CD14-positive monocyte (primary cell): ENCODE results near the gene MRPL46. TPM values are rescaled to one million over a fixed set of nuclear protein-coding genes. Genes with fewer than 3 reads are reported as not detected.

Experiments used
- DNase-seq, 3 donors: peaks; one replicate each; pipeline ENCODE4 v3.0.0-alpha.2; 2011 to 2022
- H2AFZ ChIP-seq: 2 replicates; pipeline ENCODE4 v1.6.0; 2012; ENCODE audit warnings: mild to moderate bottlenecking, low read depth, low read length, inconsistent platforms; ENCODE audit not compliant: insufficient read depth, poor library complexity, severe bottlenecking
- H3K27ac ChIP-seq, 2 donors: 1 replicate in 1 of 2; 2 replicates in 1 of 2; pipeline ENCODE4 v1.5.1; 2012 to 2013; ENCODE audit warnings: low read length in 2 of 2, control low read depth in 1 of 2, inconsistent platforms in 1 of 2, low read depth in 1 of 2, mild to moderate bottlenecking in 1 of 2
- H3K27me3 ChIP-seq, 2 donors: one replicate each; pipeline versions ENCODE4 v1.6.0 to v1.6.1; 2011 to 2013; ENCODE audit warnings: low read length in 2 of 2; ENCODE audit not compliant: control insufficient read depth in 2 of 2, insufficient read depth in 2 of 2
- H3K36me3 ChIP-seq, 2 donors: replicated peaks in 1 of 2; 1 replicate in 1 of 2; 2 replicates in 1 of 2; pipeline versions ENCODE4 v1.5.1 to v1.6.1; 2012 to 2013; ENCODE audit warnings: low read length in 2 of 2, control low read depth in 1 of 2, inconsistent platforms in 1 of 2, mild to moderate bottlenecking in 1 of 2; ENCODE audit not compliant: insufficient read depth in 2 of 2, control insufficient read depth in 1 of 2
- H3K4me1 ChIP-seq, 2 donors: 1 replicate in 1 of 2; 2 replicates in 1 of 2; pipeline versions ENCODE4 v1.5.1 to v1.6.1; 2012 to 2013; ENCODE audit warnings: low read length in 2 of 2, control low read depth in 1 of 2, inconsistent platforms in 1 of 2, mild to moderate bottlenecking in 1 of 2, moderate library complexity in 1 of 2; ENCODE audit not compliant: insufficient read depth in 2 of 2, control insufficient read depth in 1 of 2
- H3K4me2 ChIP-seq: replicated peaks from 2 replicates; pipeline ENCODE3; 2012; ENCODE audit warnings: low read length, moderate library complexity, mild to moderate bottlenecking; ENCODE audit not compliant: poor library complexity, severe bottlenecking; ENCODE audit errors: extremely low read depth
- H3K4me3 ChIP-seq, 3 experiments: fragments of 200-600 bp in 1 of 3; sonication (generic) in 1 of 3; replicated peaks in 1 of 3; 1 replicate in 2 of 3; 2 replicates in 1 of 3; pipeline ENCODE4 v1.5.1; 2011 to 2013; ENCODE audit warnings: low read length in 3 of 3, mild to moderate bottlenecking in 3 of 3, control low read depth in 2 of 3, low read depth in 2 of 3, inconsistent platforms in 1 of 3, moderate library complexity in 1 of 3
- H3K79me2 ChIP-seq: 2 replicates; pipeline ENCODE4 v1.6.0; 2012; ENCODE audit warnings: mild to moderate bottlenecking, control low read depth, inconsistent platforms, low read length, moderate library complexity; ENCODE audit not compliant: insufficient read depth
- H3K9ac ChIP-seq: 2 replicates; pipeline ENCODE4 v1.6.0; 2017; ENCODE audit warnings: low read length, mild to moderate bottlenecking; ENCODE audit not compliant: insufficient read depth, poor library complexity, severe bottlenecking
- H3K9me3 ChIP-seq, 2 donors: replicated peaks in 1 of 2; 1 replicate in 1 of 2; 2 replicates in 1 of 2; pipeline versions ENCODE4 v1.5.1 to v1.6.1; 2012 to 2013; ENCODE audit warnings: low read length in 2 of 2, control low read depth in 1 of 2; ENCODE audit not compliant: control insufficient read depth in 1 of 2, insufficient read depth in 1 of 2
- H4K20me1 ChIP-seq: 2 replicates; pipeline ENCODE4 v1.6.0; 2012; ENCODE audit warnings: mild to moderate bottlenecking, low read length, control low read depth, moderate library complexity; ENCODE audit not compliant: insufficient read depth
- H3K27ac Mint-ChIP-seq, 7 donors: one replicate each; pipeline ENCODE4 v1.8.0; 2020; ENCODE audit warnings: mild to moderate bottlenecking in 7 of 7, mixed read lengths in 7 of 7, moderate library complexity in 6 of 7, inconsistent platforms in 2 of 7
- H3K27me3 Mint-ChIP-seq, 3 donors: one replicate each; pipeline ENCODE4 v1.8.0; 2021 to 2022; ENCODE audit warnings: low read depth in 3 of 3, mild to moderate bottlenecking in 3 of 3, mixed read lengths in 3 of 3, moderate library complexity in 3 of 3, inconsistent platforms in 1 of 3
- H3K36me3 Mint-ChIP-seq, 2 donors: one replicate each; pipeline ENCODE4 v1.8.0; 2020; ENCODE audit warnings: mixed read lengths in 2 of 2, inconsistent platforms in 1 of 2, mild to moderate bottlenecking in 1 of 2
- H3K4me1 Mint-ChIP-seq: one replicate; pipeline ENCODE4 v1.8.0; 2020; ENCODE audit warnings: mild to moderate bottlenecking, mixed read lengths
- H3K4me3 Mint-ChIP-seq, 2 donors: one replicate each; pipeline ENCODE4 v1.8.0; 2020; ENCODE audit warnings: mild to moderate bottlenecking in 2 of 2, mixed read lengths in 2 of 2, moderate library complexity in 1 of 2
- H3K9me3 Mint-ChIP-seq, 7 donors: one replicate each; pipeline ENCODE4 v1.8.0; 2020 to 2022; ENCODE audit warnings: mixed read lengths in 7 of 7, mild to moderate bottlenecking in 6 of 7, moderate library complexity in 6 of 7, inconsistent platforms in 2 of 7
- WGBS: methylation state at CpG from one replicate; pipeline ENCODE4 v1.1.5; 2013; ENCODE audit warnings: missing lambda C conversion rate; ENCODE audit not compliant: insufficient coverage; 5-methylcytosine and 5-hydroxymethylcytosine counted together
- intact Hi-C, 2 donors: fragments of 100-400 bp; cut with micrococcal nuclease; formaldehyde crosslinking; loops; one replicate each; pipeline versions ENCODE4 v1.15.0 to v1.15.1; 2023
- polyA plus RNA-seq, 3 donors: library from polyadenylated mRNA; depleted of rRNA in 1 of 3; unstranded in 2 of 3; stranded (reverse) in 1 of 3; fragments of 300-500 nt in 2 of 3; fragments of >200 nt in 1 of 3; fragmentation: Illumina TruSeq in 2 of 3; gene quantifications; 1 replicate in 2 of 3; 2 replicates in 1 of 3; pipeline ENCODE4 v1.2.3, GENCODE V29; 2012 to 2021
- TF ChIP-seq, protein P1 (sequence below): fragments of 200-600 bp; IDR thresholded peaks from one replicate; pipeline ENCODE4 v1.8.0; 2022; ENCODE audit warnings: antibody characterized with exemption, mild to moderate bottlenecking

MRPL46 gene
- polyA plus RNA-seq, 3 donors = 6.3 to 20.3 (median 17.0) TPM

GRCh38 chr15:88472225-88472624 is 5.0 kb upstream of the MRPL46 start:
- Mint-ChIP-seq H3K4me3 (no peak overlapping the region), H3K9me3 (no peaks in the 10 kb centered on the region), H3K27ac (no peak overlapping the region), H3K27me3 (no peaks in the 10 kb centered on the region), H3K4me1 (peaks cover 6% of the 10 kb centered on the region), H3K36me3 (peaks cover 38 to 45% of the 10 kb centered on the region in 2 donors)
- intact Hi-C loops = no loop called here
- Histone ChIP-seq H2AFZ (no peak overlapping the region), H3K79me2 (peaks cover 18% of the 10 kb centered on the region), H3K4me1 (peaks cover 8 to 15% of the 10 kb centered on the region in 2 donors), H3K9me3 (no peaks in the 10 kb centered on the region), H3K4me3 (no peak overlapping the region), H3K27me3 (no peaks in the 10 kb centered on the region), H3K4me2 (no peak overlapping the region), H3K27ac (no peak overlapping the region), H4K20me1 (no peaks in the 10 kb centered on the region), H3K9ac (no peak overlapping the region), H3K36me3 (peaks cover 39 to 68% of the 10 kb centered on the region in 2 donors)
- WGBS = 100% methylated on average over 1 of the region's 4 CpGs
- TF ChIP-seq, protein P1, sequence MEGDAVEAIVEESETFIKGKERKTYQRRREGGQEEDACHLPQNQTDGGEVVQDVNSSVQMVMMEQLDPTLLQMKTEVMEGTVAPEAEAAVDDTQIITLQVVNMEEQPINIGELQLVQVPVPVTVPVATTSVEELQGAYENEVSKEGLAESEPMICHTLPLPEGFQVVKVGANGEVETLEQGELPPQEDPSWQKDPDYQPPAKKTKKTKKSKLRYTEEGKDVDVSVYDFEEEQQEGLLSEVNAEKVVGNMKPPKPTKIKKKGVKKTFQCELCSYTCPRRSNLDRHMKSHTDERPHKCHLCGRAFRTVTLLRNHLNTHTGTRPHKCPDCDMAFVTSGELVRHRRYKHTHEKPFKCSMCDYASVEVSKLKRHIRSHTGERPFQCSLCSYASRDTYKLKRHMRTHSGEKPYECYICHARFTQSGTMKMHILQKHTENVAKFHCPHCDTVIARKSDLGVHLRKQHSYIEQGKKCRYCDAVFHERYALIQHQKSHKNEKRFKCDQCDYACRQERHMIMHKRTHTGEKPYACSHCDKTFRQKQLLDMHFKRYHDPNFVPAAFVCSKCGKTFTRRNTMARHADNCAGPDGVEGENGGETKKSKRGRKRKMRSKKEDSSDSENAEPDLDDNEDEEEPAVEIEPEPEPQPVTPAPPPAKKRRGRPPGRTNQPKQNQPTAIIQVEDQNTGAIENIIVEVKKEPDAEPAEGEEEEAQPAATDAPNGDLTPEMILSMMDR = no peak
- no peak for DNase-seq

DNA sequence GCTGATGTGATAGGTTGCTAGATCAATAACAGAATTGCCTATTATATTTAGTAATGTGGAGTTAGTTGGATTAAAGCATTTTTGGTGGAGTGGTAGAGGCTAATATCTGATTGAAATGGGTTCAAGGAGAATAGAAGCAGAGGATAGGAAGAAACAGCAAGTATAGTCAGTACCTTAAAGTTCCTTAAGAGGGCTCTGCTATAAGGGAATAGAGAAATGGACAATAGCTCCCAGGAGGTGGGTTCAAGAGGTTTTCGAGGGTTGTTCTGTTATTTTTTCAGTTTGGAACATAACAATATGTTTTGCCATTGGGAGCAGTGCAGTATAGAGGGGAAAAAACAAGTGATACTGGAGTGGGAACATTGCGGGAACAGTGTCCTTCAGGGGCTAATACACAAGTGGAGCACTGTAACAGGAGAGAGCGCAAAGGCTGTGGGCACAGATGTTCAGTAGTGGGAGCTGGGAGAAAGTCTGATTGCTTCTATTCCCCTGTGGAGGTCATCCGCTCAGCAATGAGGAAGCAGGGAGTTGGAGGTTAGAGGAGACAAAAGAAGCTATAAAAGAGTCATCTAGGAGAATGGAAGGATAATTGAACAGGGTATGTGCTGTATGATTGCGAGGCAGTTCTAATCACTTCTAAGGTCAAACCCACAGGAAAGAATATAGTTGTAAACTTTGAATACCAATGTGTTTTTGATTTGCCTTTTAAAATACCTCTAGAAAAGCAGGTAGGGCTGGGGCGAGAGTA is 3.6 kb upstream of the MRPL46 start:
- Mint-ChIP-seq H3K9me3 (no peaks in the 10 kb centered on the region), H3K27me3 (no peaks in the 10 kb centered on the region), H3K4me3 (no peak overlapping the region), H3K36me3 (peaks cover 28 to 33% of the 10 kb centered on the region in 2 donors), H3K4me1 (peaks cover 16% of the 10 kb centered on the region), H3K27ac (no peak overlapping the region)
- Histone ChIP-seq H3K4me2 (no peak overlapping the region), H3K27me3 (no peaks in the 10 kb centered on the region), H3K9me3 (no peaks in the 10 kb centered on the region), H3K4me3 (no peak overlapping the region), H3K4me1 (peaks cover 15 to 27% of the 10 kb centered on the region in 2 donors), H2AFZ (no peak overlapping the region), H4K20me1 (no peaks in the 10 kb centered on the region), H3K79me2 (peaks cover 31% of the 10 kb centered on the region), H3K36me3 (peaks cover 26 to 53% of the 10 kb centered on the region in 2 donors), H3K27ac (no peak overlapping the region), H3K9ac (no peak overlapping the region)
- intact Hi-C loops = no loop called here
- WGBS = 100% methylated on average over 4 of the region's 6 CpGs
- TF ChIP-seq, protein P1 = no peak
- no peak for DNase-seq
